Mucosa of descending colon (tissue), 3 donors: ENCODE measurements around the gene TMA7B. TPM values are rescaled to one million over a fixed set of nuclear protein-coding genes. Genes with fewer than 3 reads are reported as not detected.
A peak's percentile ranks its signal among the peaks of the same experiment; 100 is the strongest.

ENCODE experiments used
- ATAC-seq: fragments of 200-7000 bp; cut with Tn5 transposase; one replicate; pipeline ENCODE4 v1.9.1; 2020; ENCODE audit warnings: mild to moderate bottlenecking, moderate library complexity
- DNase-seq, 3 donors: peaks; one replicate each; pipeline ENCODE4 v3.0.0-alpha.2; 2020
- H3K36me3 ChIP-seq: fragments of 200-600 bp; one replicate; pipeline ENCODE4 v1.8.0; 2021; ENCODE audit warnings: low read depth, mild to moderate bottlenecking
- H3K4me1 ChIP-seq: fragments of 200-600 bp; one replicate; pipeline ENCODE4 v1.8.0; 2021; ENCODE audit warnings: low read depth, mild to moderate bottlenecking
- H3K4me3 ChIP-seq: fragments of 200-600 bp; one replicate; pipeline ENCODE4 v1.8.0; 2021; ENCODE audit warnings: mild to moderate bottlenecking
- H3K9me3 ChIP-seq: fragments of 200-600 bp; one replicate; pipeline ENCODE4 v1.8.0; 2021; ENCODE audit warnings: mild to moderate bottlenecking
- CTCF ChIP-seq: fragments of 200-600 bp; IDR thresholded peaks from one replicate; pipeline ENCODE4 v1.8.0; 2022; ENCODE audit warnings: antibody characterized with exemption, mild to moderate bottlenecking
- intact Hi-C, 2 donors: fragments of 100-400 bp; cut with DNase I in 1 of 2; cut with micrococcal nuclease in 1 of 2; formaldehyde crosslinking; loops; one replicate each; pipeline versions ENCODE4 v1.11.0 to v1.11.1; 2022; cut with DNase I, micrococcal nuclease
- total RNA-seq, 3 donors: library from RNA; stranded (reverse); fragmentation: NEBNext Ultra II Directional in 2 of 3; extraction: Animal tissue kit (Norgen Biotek cat#: 25700) in 2 of 3; gene quantifications; one replicate each; pipeline versions ENCODE4 v1.2.1 to v1.2.4, GENCODE V29; 2021 to 2023
- donor health status: DM: no; HTN: no; CAD: no; lungs with moderate emphysema.
- donor health status: DM: no; HTN: no; CAD: no.
- donor health status: DM: no; HTN: yes; CAD: no.

The TMA7B gene
- total RNA-seq, 3 donors from 2014 or later, result 0.22 to 0.51 (median 0.23) TPM

GRCh38 chr22:39915295-39915726 lies 44.9 kb upstream of the TMA7B start:
- Histone ChIP-seq H3K4me3 (no peak overlapping the region), H3K36me3 (no peaks in the 10 kb centered on the region), H3K4me1 (no peaks in the 10 kb centered on the region), H3K9me3 (no peaks in the 10 kb centered on the region)
- DNase-seq (no peak), ATAC-seq (no peak)
- TF ChIP-seq CTCF, result no peak
- intact Hi-C loops, result loop anchor here in 1 of 2 donors (10.0 kb wide), 1 partner anchor 61 kb away; no protein-coding TSS in a partner anchor

GRCh38 chr22:39916496-39916895 lies 43.7 kb upstream of the TMA7B start:
- H3K9me3 ChIP-seq, result no peaks in the 10 kb centered on the region
- intact Hi-C loops, result loop anchor here in 1 of 2 donors (10.0 kb wide), 1 partner anchor 62 kb away; no protein-coding TSS in a partner anchor
- no peak for DNase-seq
- H3K4me1 ChIP-seq, result no peaks in the 10 kb centered on the region
- H3K4me3 ChIP-seq, result no peak overlapping the region
- TF ChIP-seq CTCF, result no peak
- no peaks in the 10 kb centered on the region for H3K36me3 ChIP-seq
- no peak for ATAC-seq

- H3K36me3 ChIP-seq, result no peaks in the 10 kb centered on the region
- TF ChIP-seq CTCF, result no peak
- intact Hi-C loops, result loop anchor here in 1 of 2 donors (10.0 kb wide), 1 partner anchor 62 kb away; no protein-coding TSS in a partner anchor
- no peak overlapping the region for H3K4me3 ChIP-seq
- H3K9me3 ChIP-seq, result no peaks in the 10 kb centered on the region
- no peak for DNase-seq
- H3K4me1 ChIP-seq, result no peaks in the 10 kb centered on the region
- ATAC-seq, result no peak
These were observed 43.0 kb upstream of the TMA7B start for GRCh38 chr22:39917197-39917643.

- no peaks in the 10 kb centered on the region for H3K36me3 ChIP-seq
- DNase-seq (no peak), ATAC-seq (no peak)
- H3K4me1 ChIP-seq, result no peaks in the 10 kb centered on the region
- H3K4me3 ChIP-seq, result no peak overlapping the region
- intact Hi-C loops, result loop anchor here in 1 of 2 donors (10.0 kb wide), 1 partner anchor 63 kb away; no protein-coding TSS in a partner anchor
- no peaks in the 10 kb centered on the region for H3K9me3 ChIP-seq
- TF ChIP-seq CTCF, result no peak
These were observed 42.3 kb upstream of the TMA7B start for GRCh38 chr22:39917776-39918495.

- H3K36me3 ChIP-seq, result no peaks in the 10 kb centered on the region
- H3K4me3 ChIP-seq, result no peak overlapping the region
- H3K9me3 ChIP-seq, result no peaks in the 10 kb centered on the region
- no peak for TF ChIP-seq CTCF
- H3K4me1 ChIP-seq, result no peaks in the 10 kb centered on the region
- peak; percentile 26 for ATAC-seq
- intact Hi-C loops, result no loop called here
- no peak for DNase-seq
These were observed 40.0 kb upstream of the TMA7B start for GRCh38 chr22:39920134-39920743.
